Common myeloid progenitor, CD34-positive (primary cell): ENCODE measurements around the gene LYPD6B.
A peak's percentile ranks its signal among the peaks of the same experiment; 100 is the strongest.

Experiments used
- CTCF ChIA-PET: fragments of 350-600 bp; sonication (Branson Sonifier 250); formaldehyde crosslinking; loops from one replicate; lab custom pipeline; 2021; ENCODE audit warnings: antibody characterized with exemption; lab: Charles Lee
- POLR2A ChIA-PET: fragments of 350-600 bp; sonication (Branson Sonifier 250); formaldehyde crosslinking; loops from one replicate; lab custom pipeline; 2021; ENCODE audit warnings: antibody characterized with exemption; lab: Charles Lee
- DNase-seq, 3 donors: peaks; one replicate each; pipeline versions ENCODE4 v3.0.0 to v3.0.0-alpha.2; 2013
- H3K27ac ChIP-seq, 2 experiments: 1 replicate in 1 of 2; 2 replicates in 1 of 2; pipeline ENCODE4 v1.7.0; 2013; ENCODE audit warnings: inconsistent platforms in 2 of 2, low read length in 2 of 2, mild to moderate bottlenecking in 2 of 2, low read depth in 1 of 2, moderate library complexity in 1 of 2; ENCODE audit not compliant: severe bottlenecking in 2 of 2, insufficient read depth in 1 of 2, poor library complexity in 1 of 2
- H3K27me3 ChIP-seq, 5 experiments: replicated peaks in 2 of 5; 1 replicate in 3 of 5; 2 replicates in 2 of 5; pipeline versions ENCODE4 v1.6.1 to v1.7.0; 2013; ENCODE audit warnings: low read length in 4 of 5, mild to moderate bottlenecking in 2 of 5, moderate library complexity in 2 of 5, inconsistent platforms in 1 of 5; ENCODE audit not compliant: insufficient read depth in 5 of 5, control insufficient read depth in 4 of 5
- H3K36me3 ChIP-seq, 4 experiments: 1 replicate in 2 of 4; 2 replicates in 2 of 4; pipeline versions ENCODE4 v1.6.1 to v1.7.0; 2013; ENCODE audit warnings: low read length in 3 of 4, control low read depth in 1 of 4, mild to moderate bottlenecking in 1 of 4; ENCODE audit not compliant: control insufficient read depth in 4 of 4, insufficient read depth in 4 of 4
- H3K4me1 ChIP-seq, 4 experiments: 1 replicate in 3 of 4; 2 replicates in 1 of 4; pipeline versions ENCODE4 v1.6.1 to v1.7.1; 2013; ENCODE audit warnings: low read length in 3 of 4, mild to moderate bottlenecking in 3 of 4, control low read depth in 1 of 4, inconsistent platforms in 1 of 4, moderate library complexity in 1 of 4; ENCODE audit not compliant: control insufficient read depth in 4 of 4, insufficient read depth in 4 of 4; ENCODE audit errors: control extremely low read depth in 1 of 4
- H3K4me3 ChIP-seq, 7 experiments: 1 replicate in 4 of 7; 2 replicates in 3 of 7; pipeline versions ENCODE4 v1.5.1 to v1.7.0; 2013; ENCODE audit warnings: mild to moderate bottlenecking in 7 of 7, low read length in 6 of 7, moderate library complexity in 6 of 7, inconsistent platforms in 2 of 7, low read depth in 2 of 7, control low read depth in 1 of 7; ENCODE audit not compliant: insufficient read depth in 4 of 7, control insufficient read depth in 1 of 7; ENCODE audit errors: extremely low read depth in 1 of 7
- H3K9me3 ChIP-seq, 5 experiments: 1 replicate in 4 of 5; 2 replicates in 1 of 5; pipeline versions ENCODE4 v1.6.1 to v1.7.1; 2013; ENCODE audit warnings: low read length in 4 of 5, mild to moderate bottlenecking in 2 of 5, inconsistent platforms in 1 of 5, low read depth in 1 of 5, moderate library complexity in 1 of 5; ENCODE audit not compliant: control insufficient read depth in 4 of 5, insufficient read depth in 2 of 5; ENCODE audit errors: control extremely low read depth in 1 of 5
- WGBS: methylation state at CpG from one replicate; pipeline ENCODE4 v1.1.5; 2013; ENCODE audit not compliant: insufficient coverage; 5-methylcytosine and 5-hydroxymethylcytosine counted together

Gene LYPD6B

DNA sequence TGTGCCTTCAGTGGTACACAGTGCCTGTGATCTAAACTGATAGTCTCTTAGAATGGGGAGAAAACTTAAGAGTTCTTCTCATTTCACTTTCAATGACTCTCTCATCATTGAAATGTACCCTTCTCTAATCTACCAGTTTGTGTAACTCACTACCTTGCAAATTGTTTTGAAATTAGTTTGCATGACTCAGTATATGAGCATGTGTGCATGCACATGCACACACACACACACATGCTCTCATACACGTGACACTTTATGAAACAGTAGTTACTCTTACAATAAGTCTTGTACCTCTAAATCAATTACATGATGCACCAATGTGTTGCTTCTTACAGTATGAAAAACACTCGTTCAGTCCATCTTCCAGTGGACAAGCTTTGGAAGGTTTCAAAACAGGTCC is 10.6 kb downstream of the LYPD6B start:
- ChIA-PET POLR2A (no interaction called here), CTCF (interaction anchor here (0.6 to 1.9 kb wide), 6 partner anchors 10 to 105 kb away, joined by 3 to 4 read pairs (median 3); partner anchors contain the start of gene LYPD6B)
- WGBS = 100% methylated on average over 2 of the region's 2 CpGs
- Histone ChIP-seq H3K4me1 (no peaks in the 10 kb centered on the region), H3K27ac (no peak overlapping the region), H3K9me3 (peaks cover 0 to 20% (median 5%) of the 10 kb centered on the region in 5 experiments), H3K27me3 (no peaks in the 10 kb centered on the region), H3K4me3 (no peak overlapping the region), H3K36me3 (no peaks in the 10 kb centered on the region)
- no peak for DNase-seq

DNA sequence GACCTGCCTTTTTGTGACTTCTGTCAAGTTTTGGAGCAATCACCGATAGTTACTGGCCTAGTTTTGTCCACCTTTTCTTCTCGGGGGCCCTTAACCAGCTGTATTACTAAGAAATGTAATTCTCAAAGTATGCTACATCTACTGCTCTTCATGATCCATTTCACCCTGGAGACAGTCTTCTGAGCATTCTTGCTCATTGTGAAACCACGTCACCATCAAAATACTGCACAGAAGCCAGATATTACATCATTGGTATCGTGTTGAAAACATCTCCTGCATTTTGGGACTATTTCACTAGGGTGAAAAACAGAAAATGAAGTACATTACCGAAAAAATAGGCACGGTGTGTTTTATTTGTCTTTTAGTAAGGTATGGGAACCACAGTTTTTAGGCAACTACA is 11.7 kb downstream of the LYPD6B start:
- H3K36me3 ChIP-seq = no peaks in the 10 kb centered on the region
- POLR2A ChIA-PET = no interaction called here
- no peaks in the 10 kb centered on the region for H3K27me3 ChIP-seq
- 94% methylated on average over 4 of the region's 6 CpGs for WGBS
- no peaks in the 10 kb centered on the region for H3K4me1 ChIP-seq
- no peak for DNase-seq
- H3K27ac ChIP-seq = no peak overlapping the region
- H3K9me3 ChIP-seq = peaks cover 0 to 20% (median 5%) of the 10 kb centered on the region in 5 experiments
- CTCF ChIA-PET = interaction anchor here (1.1 to 1.9 kb wide), 2 partner anchors 11 to 33 kb away, joined by 3 to 4 read pairs; partner anchors contain the start of gene LYPD6B
- H3K4me3 ChIP-seq = no peak overlapping the region

DNA sequence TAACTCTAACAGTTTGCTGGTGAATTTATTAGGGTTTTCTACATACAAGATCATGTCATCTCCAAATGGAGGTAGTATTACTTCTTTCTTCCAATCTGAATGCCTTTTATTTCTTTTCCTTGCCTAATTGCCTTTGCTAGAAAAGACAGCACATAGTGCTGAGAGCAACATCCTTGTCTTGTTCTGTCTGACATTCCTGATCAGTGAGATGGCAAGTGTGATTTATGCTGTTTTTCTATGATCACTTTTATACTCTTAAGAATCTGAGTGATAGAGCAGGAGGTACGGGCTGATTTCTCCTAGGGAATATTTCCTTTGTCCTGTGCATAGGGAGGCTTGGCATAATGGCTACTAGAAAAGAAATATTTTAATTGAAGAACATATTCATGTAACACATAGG is 17.3 kb downstream of the LYPD6B start:
- DNase-seq = no peak
- H3K4me3 ChIP-seq = no peak overlapping the region
- no peaks in the 10 kb centered on the region for H3K9me3 ChIP-seq
- no peak overlapping the region for H3K27ac ChIP-seq
- H3K4me1 ChIP-seq = peaks cover 0 to 3% (median 0%) of the 10 kb centered on the region in 4 experiments
- peaks cover 0 to 4% (median 0%) of the 10 kb centered on the region in 5 experiments for H3K27me3 ChIP-seq
- ChIA-PET POLR2A (no interaction called here), CTCF (no interaction called here)
- no CpG with 5 or more reads among the region's 1 CpG for WGBS
- H3K36me3 ChIP-seq = no peaks in the 10 kb centered on the region

GRCh38 chr2:149056541-149057255 is 18.2 kb downstream of the LYPD6B start:
- whole genome bisulfite sequencing = 89% methylated on average over 5 of the region's 6 CpGs
- H3K4me3 ChIP-seq = no peak overlapping the region
- DNase-seq = peak; percentile 15 to 82 (median 69)
- H3K36me3 ChIP-seq = no peaks in the 10 kb centered on the region
- peaks cover 0 to 4% (median 0%) of the 10 kb centered on the region in 5 experiments for H3K27me3 ChIP-seq
- ChIA-PET POLR2A (no interaction called here), CTCF (no interaction called here)
- H3K27ac ChIP-seq = no peak overlapping the region
- H3K9me3 ChIP-seq = no peaks in the 10 kb centered on the region
- H3K4me1 ChIP-seq = peaks cover 0 to 3% (median 0%) of the 10 kb centered on the region in 4 experiments

GRCh38 chr2:149057401-149057800 is 18.9 kb downstream of the LYPD6B start:
- H3K36me3 ChIP-seq = no peaks in the 10 kb centered on the region
- no peaks in the 10 kb centered on the region for H3K9me3 ChIP-seq
- ChIA-PET POLR2A (no interaction called here), CTCF (no interaction called here)
- WGBS = 70% methylated on average over 2 of the region's 5 CpGs
- peaks cover 0 to 3% (median 0%) of the 10 kb centered on the region in 4 experiments for H3K4me1 ChIP-seq
- H3K27ac ChIP-seq = no peak overlapping the region
- DNase-seq = peak in 1 of 3 donors; percentile 19
- H3K27me3 ChIP-seq = peaks cover 0 to 4% (median 0%) of the 10 kb centered on the region in 5 experiments
- no peak overlapping the region for H3K4me3 ChIP-seq

GRCh38 chr2:149058936-149059335 is 20.4 kb downstream of the LYPD6B start:
- WGBS = 94% methylated on average over 4 of the region's 5 CpGs
- no peak for DNase-seq
- Histone ChIP-seq H3K36me3 (no peaks in the 10 kb centered on the region), H3K27ac (no peak overlapping the region), H3K27me3 (peaks cover 0 to 4% (median 0%) of the 10 kb centered on the region in 5 experiments), H3K4me1 (peaks cover 0 to 3% (median 0%) of the 10 kb centered on the region in 4 experiments), H3K4me3 (no peak overlapping the region), H3K9me3 (no peaks in the 10 kb centered on the region)
- CTCF ChIA-PET = interaction anchor here (1.1 kb wide), 1 partner anchor 26 kb away, joined by 3 read pairs; no protein-coding TSS in a partner anchor
- POLR2A ChIA-PET = no interaction called here

GRCh38 chr2:149059822-149060221 is 21.3 kb downstream of the LYPD6B start:
- ChIA-PET CTCF (no interaction called here), POLR2A (no interaction called here)
- WGBS = 100% methylated on average over 1 of the region's 1 CpG

More at GRCh38 chr2:149059822-149060221, 21.3 kb downstream of the LYPD6B start:
- H3K36me3 ChIP-seq = no peaks in the 10 kb centered on the region
- H3K27me3 ChIP-seq = peaks cover 0 to 4% (median 0%) of the 10 kb centered on the region in 5 experiments
- no peak for DNase-seq
- no peaks in the 10 kb centered on the region for H3K9me3 ChIP-seq
- H3K27ac ChIP-seq = no peak overlapping the region
- peaks cover 0 to 3% (median 0%) of the 10 kb centered on the region in 4 experiments for H3K4me1 ChIP-seq
- H3K4me3 ChIP-seq = no peak overlapping the region
